Activated CD8-positive, alpha-beta memory T cell treated with anti-CD3 and anti-CD28 coated beads, Interleukin-2, amount 10 ng/mL, durations not matched to agents 7 days and 5 days (primary cell): Measurements from ENCODE around the gene ART4. TPM values are rescaled to one million over a fixed set of nuclear protein-coding genes. Genes with fewer than 3 reads are reported as not detected.

Experiments used
- ATAC-seq: fragments of 150-1000 bp; cut with Tn5 transposase; one replicate; pipeline ENCODE4 v1.10.0; 2021; ENCODE audit warnings: moderate library complexity
- CTCF ChIA-PET: fragments of 350-600 bp; sonication (Branson Sonifier 250); formaldehyde crosslinking; loops from one replicate; lab custom pipeline; 2021; ENCODE audit warnings: antibody characterized with exemption; lab: Charles Lee
- DNase-seq: peaks from one replicate; pipeline ENCODE4 v3.0.0-alpha.2; 2020
- H3K27ac Mint-ChIP-seq: one replicate; pipeline ENCODE4 v1.8.0; 2021; ENCODE audit warnings: mild to moderate bottlenecking, mixed read lengths
- H3K27me3 Mint-ChIP-seq: one replicate; pipeline ENCODE4 v1.8.0; 2021; ENCODE audit warnings: mixed read lengths
- H3K36me3 Mint-ChIP-seq: one replicate; pipeline ENCODE4 v1.8.0; 2021; ENCODE audit warnings: mild to moderate bottlenecking, mixed read lengths
- H3K4me1 Mint-ChIP-seq: one replicate; pipeline ENCODE4 v1.8.0; 2021; ENCODE audit warnings: mixed read lengths
- H3K4me3 Mint-ChIP-seq: one replicate; pipeline ENCODE4 v1.8.0; 2021; ENCODE audit warnings: mild to moderate bottlenecking, moderate library complexity, mixed read lengths
- H3K9me3 Mint-ChIP-seq: one replicate; pipeline ENCODE4 v1.8.0; 2022; ENCODE audit warnings: low read depth, mixed read lengths
- total RNA-seq, 2 experiments: library from RNA; stranded (reverse); gene quantifications; one replicate each; pipeline ENCODE4 v1.2.3, GENCODE V29; 2021

ART4 gene
- total RNA-seq, 2 experiments from 2014 or later: not detected

DNA sequence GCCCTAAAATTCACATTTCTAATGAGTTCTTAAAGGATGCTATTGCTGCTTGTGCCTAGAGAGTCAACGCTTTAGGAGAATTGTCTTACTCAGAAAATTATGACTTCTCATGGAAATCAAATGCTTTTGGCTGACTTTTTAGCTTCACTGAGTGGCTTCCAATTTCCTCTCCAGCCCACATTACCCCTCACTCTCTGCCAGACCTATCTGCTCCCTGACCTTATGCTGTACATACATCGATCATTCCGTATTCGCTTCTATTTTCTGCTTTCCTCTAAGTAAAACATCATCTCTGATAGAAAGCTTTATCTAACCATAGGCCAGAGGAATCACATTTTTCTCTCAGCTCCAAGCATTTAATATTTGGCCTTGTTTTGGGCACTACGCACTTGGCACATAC is 16.8 kb downstream of the ART4 start:
- Mint-ChIP-seq H3K4me3 (no peak overlapping the region), H3K9me3 (no peaks in the 10 kb centered on the region), H3K27me3 (no peaks in the 10 kb centered on the region), H3K27ac (no peak overlapping the region), H3K36me3 (no peaks in the 10 kb centered on the region), H3K4me1 (peaks cover 7% of the 10 kb centered on the region)
- ATAC-seq: no peak
- DNase-seq: no peak
- CTCF ChIA-PET: no interaction called here

DNA sequence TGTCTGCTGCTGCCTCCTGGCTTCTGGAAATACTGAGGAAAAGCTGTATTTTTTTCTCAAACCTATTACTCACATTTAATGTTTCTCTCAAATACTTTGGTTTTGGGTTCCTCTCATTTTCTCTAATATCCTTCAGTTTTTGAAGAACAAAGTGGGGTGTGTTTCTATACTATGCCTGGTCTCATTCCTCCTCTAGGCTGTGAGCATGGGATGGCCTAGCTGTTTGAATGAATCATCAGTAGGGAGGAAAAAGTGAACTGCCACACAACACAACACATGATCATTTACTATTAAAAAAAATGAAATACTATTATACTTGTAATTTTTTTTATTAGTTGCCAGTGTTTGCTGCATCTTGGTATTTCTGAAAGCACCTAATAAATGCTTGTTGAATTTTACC is 18.1 kb downstream of the ART4 start:
- Mint-ChIP-seq H3K27me3 (no peaks in the 10 kb centered on the region), H3K27ac (no peak overlapping the region), H3K36me3 (no peaks in the 10 kb centered on the region), H3K4me1 (peaks cover 7% of the 10 kb centered on the region), H3K9me3 (no peaks in the 10 kb centered on the region), H3K4me3 (no peak overlapping the region)
- CTCF ChIA-PET: interaction anchor here (1.4 kb wide), 1 partner anchor 15 kb away, joined by 3 read pairs; no protein-coding TSS in a partner anchor
- ATAC-seq (no peak), DNase-seq (no peak)

DNA sequence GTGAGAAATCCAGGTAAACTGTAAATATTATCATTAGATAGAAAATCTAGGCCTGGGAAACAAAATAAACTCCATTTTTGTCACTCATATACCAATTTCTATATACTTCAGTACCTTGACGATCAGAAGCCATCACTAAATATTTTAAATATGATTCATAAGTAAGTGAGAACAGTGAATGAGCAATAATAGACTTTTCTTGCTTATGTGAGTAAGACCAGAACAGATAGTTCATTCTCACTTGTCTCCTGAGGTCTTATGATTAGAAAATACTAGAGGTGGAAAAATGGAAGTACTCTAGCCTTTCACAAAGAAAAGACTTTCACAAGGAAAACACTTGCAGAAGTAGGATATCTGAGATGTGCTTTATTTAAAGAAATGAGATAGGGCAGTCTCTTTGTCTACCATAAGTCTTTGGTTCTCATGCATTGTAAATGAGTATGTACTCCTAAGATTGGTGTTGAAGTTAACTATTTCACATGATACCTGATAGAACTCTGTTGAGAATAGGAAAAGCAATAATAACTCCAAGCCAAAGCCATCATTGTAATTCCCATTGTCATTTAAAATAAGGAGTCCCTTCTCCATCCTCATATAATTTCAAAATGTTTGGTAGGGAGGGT is 19.2 kb downstream of the ART4 start:
- H3K4me3 Mint-ChIP-seq: no peak overlapping the region
- CTCF ChIA-PET: no interaction called here
- DNase-seq (no peak), ATAC-seq (no peak)
- no peaks in the 10 kb centered on the region for H3K9me3 Mint-ChIP-seq
- H3K27me3 Mint-ChIP-seq: no peaks in the 10 kb centered on the region
- H3K36me3 Mint-ChIP-seq: no peaks in the 10 kb centered on the region
- H3K27ac Mint-ChIP-seq: no peak overlapping the region
- peaks cover 7% of the 10 kb centered on the region for H3K4me1 Mint-ChIP-seq

DNA sequence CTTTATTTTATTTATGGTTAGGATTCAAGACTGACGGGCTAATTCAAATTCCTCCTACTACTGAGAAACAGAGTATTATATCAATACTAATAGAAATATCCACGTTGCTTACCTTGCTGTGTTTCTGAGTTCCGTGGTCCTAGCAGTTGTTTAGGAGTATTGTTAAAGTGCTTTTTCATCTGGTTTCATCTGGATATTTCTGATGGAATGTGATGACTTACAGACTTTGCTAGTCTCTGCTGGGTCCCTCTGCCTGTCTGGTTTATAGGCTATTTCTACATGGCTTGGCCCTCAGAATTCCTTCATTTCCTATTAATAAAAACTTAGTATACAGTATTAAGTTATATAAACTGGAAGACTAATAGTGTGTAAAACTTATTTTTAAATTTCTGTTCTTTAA is 29.3 kb downstream of the ART4 start, which contains the start of gene SMCO3:
TSS of gene SMCO3 (minus strand) at position 169 of the 400 bp plus-strand sequence. CDS start 7,502 bp downstream, outside the sequence.
- no peak for ATAC-seq
- Mint-ChIP-seq H3K27me3 (peaks cover 4% of the 10 kb centered on the region), H3K36me3 (no peaks in the 10 kb centered on the region), H3K4me3 (no peak within 1 kb of the TSS), H3K9me3 (no peaks in the 10 kb centered on the region), H3K27ac (no peak within 1 kb of the TSS), H3K4me1 (peaks cover 18% of the 10 kb centered on the region)
- CTCF ChIA-PET: interaction anchor here (1.8 kb wide), 1 partner anchor 9 kb away, joined by 6 read pairs; no protein-coding TSS in a partner anchor
- DNase-seq: no peak

DNA sequence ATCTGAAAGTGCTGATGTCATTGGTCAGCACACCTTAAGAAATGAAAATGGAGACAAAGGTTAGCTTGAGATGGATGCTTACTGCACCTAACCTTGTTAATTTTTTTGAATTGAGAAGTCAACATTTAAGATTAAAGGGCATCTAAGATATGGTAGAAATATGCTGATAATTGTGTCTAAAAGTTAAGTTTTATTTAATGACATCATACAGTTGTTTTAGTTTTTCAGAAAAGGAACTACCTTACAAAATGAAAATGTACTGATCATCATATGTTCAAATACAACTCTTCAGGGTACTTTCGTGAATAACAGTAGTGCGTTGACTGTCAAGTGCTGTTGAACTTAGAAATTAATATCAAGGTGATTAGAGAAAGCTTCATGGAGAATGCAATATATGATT is 31.8 kb downstream of the ART4 start:
- no peak overlapping the region for H3K27ac Mint-ChIP-seq
- DNase-seq (no peak), ATAC-seq (no peak)
- H3K9me3 Mint-ChIP-seq: no peaks in the 10 kb centered on the region
- no peaks in the 10 kb centered on the region for H3K36me3 Mint-ChIP-seq
- H3K4me3 Mint-ChIP-seq: no peak overlapping the region
- CTCF ChIA-PET: interaction anchor here (1.3 to 2.3 kb wide), 5 partner anchors 11 to 410 kb away, joined by 5 to 7 read pairs (median 6); partner anchors contain the start of genes ERP27 and RERG
- H3K27me3 Mint-ChIP-seq: no peaks in the 10 kb centered on the region
- H3K4me1 Mint-ChIP-seq: peaks cover 11% of the 10 kb centered on the region

DNA sequence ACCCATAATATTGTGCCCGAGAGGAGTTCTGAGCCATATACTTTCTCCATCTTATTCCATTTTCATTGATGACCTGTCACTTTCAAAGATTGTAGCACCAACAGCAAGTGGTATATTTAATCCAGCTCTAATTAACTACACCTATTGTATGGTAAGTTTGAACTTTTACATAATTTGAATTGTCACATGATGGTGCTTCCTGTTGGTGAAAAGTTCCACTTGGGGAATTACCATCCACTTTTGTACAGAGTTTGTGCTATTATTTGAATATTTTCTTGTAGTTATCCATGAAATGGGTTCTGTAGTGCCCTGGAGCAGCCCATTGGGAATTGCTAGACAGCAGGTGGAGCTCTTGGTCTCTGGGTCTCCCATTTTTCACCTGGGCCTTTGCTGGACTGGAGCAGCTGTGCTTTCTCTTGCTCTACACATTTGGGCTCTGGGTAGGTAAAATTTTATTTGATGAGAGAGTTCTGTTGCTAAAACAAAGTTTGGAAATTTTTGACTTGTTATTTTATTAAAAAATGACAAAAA is 32.3 kb downstream of the ART4 start:
- no peak overlapping the region for H3K27ac Mint-ChIP-seq
- H3K4me3 Mint-ChIP-seq: no peak overlapping the region
- H3K9me3 Mint-ChIP-seq: no peaks in the 10 kb centered on the region
- DNase-seq (no peak), ATAC-seq (no peak)
- H3K27me3 Mint-ChIP-seq: no peaks in the 10 kb centered on the region
- peaks cover 11% of the 10 kb centered on the region for H3K4me1 Mint-ChIP-seq
- H3K36me3 Mint-ChIP-seq: no peaks in the 10 kb centered on the region
- CTCF ChIA-PET: interaction anchor here (1.3 to 2.3 kb wide), 6 partner anchors 11 to 410 kb away, joined by 3 to 7 read pairs (median 6); partner anchors contain the start of genes ERP27 and RERG

DNA sequence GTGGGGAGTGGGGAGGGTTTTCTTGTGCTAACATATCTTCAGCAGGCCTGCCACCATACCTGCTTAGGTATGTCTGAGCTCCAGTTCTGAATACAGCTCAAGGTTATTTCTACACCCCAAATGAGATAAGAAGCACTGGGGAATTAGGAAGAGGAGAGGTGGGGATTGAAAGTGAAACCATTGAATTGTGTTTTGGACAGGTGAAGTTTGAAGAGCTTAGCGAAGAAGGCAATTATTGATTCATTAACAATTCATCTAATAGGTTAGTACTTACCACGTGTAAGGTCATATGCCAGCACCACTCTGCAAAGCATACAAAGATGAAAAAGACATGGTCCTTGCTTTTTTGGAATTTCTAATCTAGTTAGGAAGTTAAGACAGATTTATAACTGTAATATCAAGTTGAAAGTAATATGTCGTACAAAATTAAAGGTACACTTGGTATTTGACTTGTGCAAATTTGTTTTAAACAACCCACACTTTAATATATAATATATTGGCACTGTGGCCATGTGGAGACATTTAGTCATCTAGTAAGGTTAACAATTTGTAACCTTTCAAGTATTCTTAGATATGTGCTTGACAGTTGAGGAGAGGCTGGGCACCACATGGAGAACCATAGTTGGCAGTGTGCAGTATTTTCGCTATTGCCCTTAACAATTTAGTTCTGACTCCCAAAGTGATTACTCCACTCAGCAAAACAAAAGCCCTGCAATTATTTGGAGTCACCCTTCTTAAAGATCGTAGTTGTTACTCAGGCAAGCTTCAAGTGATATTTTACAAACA is 33.0 kb downstream of the ART4 start:
- H3K9me3 Mint-ChIP-seq: no peaks in the 10 kb centered on the region
- H3K36me3 Mint-ChIP-seq: no peaks in the 10 kb centered on the region
- DNase-seq (no peak), ATAC-seq (no peak)
- H3K4me3 Mint-ChIP-seq: no peak overlapping the region
- peaks cover 11% of the 10 kb centered on the region for H3K4me1 Mint-ChIP-seq
- no peak overlapping the region for H3K27ac Mint-ChIP-seq
- CTCF ChIA-PET: interaction anchor here (0.7 to 2.3 kb wide), 9 partner anchors 12 to 411 kb away, joined by 3 to 7 read pairs (median 5); partner anchors contain the start of genes ERP27 and RERG
- no peaks in the 10 kb centered on the region for H3K27me3 Mint-ChIP-seq

DNA sequence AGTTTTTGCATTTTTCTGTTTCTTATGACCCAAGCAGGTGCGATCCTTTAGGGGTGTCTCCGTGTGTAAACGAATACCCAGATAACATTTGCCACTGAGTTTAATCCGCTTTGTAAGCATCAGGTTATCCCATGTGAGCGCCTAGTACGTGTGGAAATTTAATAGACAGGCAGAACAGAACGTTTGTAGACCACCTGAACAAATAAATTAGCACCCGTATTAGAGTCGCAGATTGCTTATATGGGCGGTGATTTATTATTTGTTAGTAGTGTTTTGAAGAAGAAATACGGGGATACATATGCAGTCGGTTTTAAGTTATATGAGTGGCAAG is 39.5 kb downstream of the ART4 start:
- Mint-ChIP-seq H3K27me3 (no peaks in the 10 kb centered on the region), H3K9me3 (no peaks in the 10 kb centered on the region), H3K4me3 (no peak overlapping the region), H3K36me3 (peaks cover 18% of the 10 kb centered on the region), H3K27ac (no peak overlapping the region), H3K4me1 (peaks cover 20% of the 10 kb centered on the region)
- ATAC-seq: peak; percentile 10
- DNase-seq: no peak
- CTCF ChIA-PET: interaction anchor here (1.2 to 7.4 kb wide), 8 partner anchors 9 to 417 kb away, joined by 3 to 81 read pairs (median 5); partner anchors contain the start of gene RERG

DNA sequence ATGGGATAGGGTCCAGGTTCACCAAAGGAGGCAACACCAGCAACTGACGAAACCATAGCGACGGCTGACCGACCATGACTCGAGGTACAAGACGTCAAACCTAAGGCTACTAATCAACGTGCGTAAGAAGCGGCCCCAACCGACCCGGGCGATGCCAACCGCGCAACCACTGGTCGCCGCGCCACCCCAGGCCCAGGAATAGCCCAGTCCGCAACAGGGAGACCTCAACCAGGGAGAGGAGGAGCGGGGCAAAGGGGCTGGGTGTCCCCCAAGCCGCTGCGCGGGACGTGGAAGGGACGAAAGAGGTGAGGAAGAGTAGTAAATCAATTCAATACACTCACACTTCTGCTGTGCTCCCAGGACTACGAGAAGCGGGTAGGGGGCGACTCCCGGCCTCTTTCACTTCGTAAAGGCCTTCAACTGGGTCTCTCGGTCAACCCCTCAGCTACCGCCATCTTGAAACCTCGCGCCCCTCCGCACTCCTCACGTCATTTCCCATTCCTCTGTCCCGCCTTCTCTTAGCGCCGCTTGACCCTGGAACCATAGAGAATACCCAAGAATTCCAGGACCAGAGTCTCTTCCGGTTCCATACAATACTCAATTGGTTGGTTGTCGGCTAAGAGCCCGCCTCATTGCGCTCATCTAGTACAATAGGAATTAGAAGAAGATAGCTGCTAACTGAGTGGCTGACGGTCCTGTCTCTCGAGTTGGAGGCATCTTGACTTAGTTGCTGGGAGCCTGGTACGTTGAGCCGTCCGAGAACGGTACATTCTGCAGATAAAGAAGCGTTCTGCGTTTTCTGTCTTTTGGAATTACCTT is 40.1 kb downstream of the ART4 start, which contains the start of the genes C12orf60 and WBP11:
TSS of gene C12orf60 (plus strand) at position 660 of the 819 bp plus-strand sequence. CDS start 19,266 bp downstream, outside the sequence.
TSS of gene WBP11 (minus strand) at position 468 of the 819 bp plus-strand sequence. CDS start 2,095 bp downstream, outside the sequence.
- ATAC-seq: peak; percentile 98
- H3K36me3 Mint-ChIP-seq: peaks cover 22% of the 10 kb centered on the region

DNA sequence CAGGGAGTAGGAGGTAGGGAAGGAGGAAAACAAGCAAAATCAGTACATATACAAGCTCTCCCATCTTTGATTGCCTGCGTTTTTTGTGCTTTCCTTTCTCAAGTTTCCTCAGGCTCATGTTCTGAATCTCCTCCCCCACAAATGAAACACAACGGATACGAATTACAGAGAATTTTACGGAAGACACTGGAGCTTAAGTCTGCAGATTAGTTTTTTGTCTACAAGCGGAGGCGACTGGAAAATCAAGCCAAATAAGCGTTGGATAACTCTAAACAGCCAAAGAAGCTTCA is 40.7 kb downstream of the ART4 start:
- DNase-seq: no peak
- no peak for ATAC-seq
- H3K27ac Mint-ChIP-seq: no peak overlapping the region
- peaks cover 20% of the 10 kb centered on the region for H3K4me1 Mint-ChIP-seq
- no peaks in the 10 kb centered on the region for H3K9me3 Mint-ChIP-seq
- CTCF ChIA-PET: interaction anchor here (0.6 to 7.4 kb wide), 9 partner anchors 10 to 419 kb away, joined by 3 to 81 read pairs (median 4); partner anchors contain the start of gene RERG
- H3K4me3 Mint-ChIP-seq: no peak overlapping the region
- H3K27me3 Mint-ChIP-seq: no peaks in the 10 kb centered on the region
- H3K36me3 Mint-ChIP-seq: peaks cover 27% of the 10 kb centered on the region

More for the DNA sequence above, 40.1 kb downstream of the ART4 start, which contains the start of the genes C12orf60 and WBP11:
- Mint-ChIP-seq H3K4me1 (peaks cover 20% of the 10 kb centered on the region), H3K9me3 (no peaks in the 10 kb centered on the region), H3K4me3 (no peak within 1 kb of the TSS), H3K27me3 (no peaks in the 10 kb centered on the region), H3K27ac (no peak within 1 kb of the TSS)
- CTCF ChIA-PET: interaction anchor here (0.6 to 7.4 kb wide), 11 partner anchors 9 to 418 kb away, joined by 3 to 81 read pairs (median 4); partner anchors contain the start of gene RERG
- DNase-seq: peak; percentile 95

DNA sequence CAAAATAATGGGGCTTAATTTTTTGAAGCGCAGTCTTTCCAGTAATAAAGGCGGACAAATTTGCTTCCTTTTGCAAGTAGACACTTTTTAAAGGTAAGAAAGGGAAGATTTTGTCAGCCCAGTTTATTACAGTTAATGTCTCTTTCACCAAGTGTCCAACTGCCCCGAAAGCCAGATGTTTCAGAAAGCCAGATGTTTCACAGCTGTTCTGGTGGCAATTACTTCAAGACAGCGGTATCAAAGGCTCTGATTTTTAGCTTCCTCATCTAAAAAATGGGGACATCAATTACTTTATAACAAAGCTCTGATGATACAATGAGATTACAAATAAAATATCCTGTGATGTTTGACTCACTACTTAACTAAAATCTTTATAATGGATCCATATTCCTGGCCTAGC is 41.1 kb downstream of the ART4 start:
- Mint-ChIP-seq H3K4me3 (no peak overlapping the region), H3K27ac (no peak overlapping the region), H3K9me3 (no peaks in the 10 kb centered on the region), H3K4me1 (peaks cover 20% of the 10 kb centered on the region), H3K27me3 (no peaks in the 10 kb centered on the region), H3K36me3 (peaks cover 31% of the 10 kb centered on the region)
- DNase-seq (no peak), ATAC-seq (no peak)
- CTCF ChIA-PET: interaction anchor here (0.6 to 7.4 kb wide), 6 partner anchors 9 to 419 kb away, joined by 3 to 81 read pairs (median 4); partner anchors contain the start of gene RERG

DNA sequence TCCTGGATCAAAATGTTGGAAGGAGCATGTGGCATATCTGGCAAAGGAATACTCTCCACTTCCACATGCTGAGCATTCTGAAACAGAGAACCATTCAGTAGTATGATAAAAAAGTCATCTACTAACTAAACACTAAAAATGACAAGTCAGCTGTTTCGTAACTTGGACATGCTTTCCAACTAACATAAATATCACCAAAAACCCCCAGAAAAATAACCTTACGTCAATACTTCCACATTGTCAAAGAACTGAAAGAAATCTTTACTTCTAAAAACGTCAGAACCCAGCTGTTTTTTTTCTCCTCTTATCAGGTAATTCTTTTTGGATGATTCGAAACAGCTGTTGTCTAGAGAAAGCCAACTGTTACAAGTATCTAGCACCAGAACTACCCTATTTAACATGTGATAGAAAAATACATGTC is 48.3 kb downstream of the ART4 start:
- DNase-seq (no peak), ATAC-seq (no peak)
- H3K4me1 Mint-ChIP-seq: peaks cover 3% of the 10 kb centered on the region
- no peaks in the 10 kb centered on the region for H3K9me3 Mint-ChIP-seq
- CTCF ChIA-PET: interaction anchor here (0.9 kb wide), 1 partner anchor 71 kb away, joined by 3 read pairs; no protein-coding TSS in a partner anchor
- peaks cover 69% of the 10 kb centered on the region for H3K36me3 Mint-ChIP-seq
- no peak overlapping the region for H3K27ac Mint-ChIP-seq
- no peaks in the 10 kb centered on the region for H3K27me3 Mint-ChIP-seq
- no peak overlapping the region for H3K4me3 Mint-ChIP-seq
